HG03103 (cell line): ENCODE results near the gene IPMK.

Experiments
- ATAC-seq: cut with Tn5 transposase; IDR thresholded peaks from one replicate; pipeline ENCODE4 v1.9.1; 2021; ENCODE audit warnings: low read depth; ENCODE audit not compliant: unreplicated experiment

IPMK gene

GRCh38 chr10:58267713-58268453 lies at the start of gene IPMK:
TSS of gene IPMK (minus strand) at chr10:58267894. CDS start at chr10:58267611, 283 bp downstream.
- ATAC-seq = peak; percentile 48

GRCh38 chr10:58316874-58317273 lies 49.2 kb upstream of the IPMK start:
- no peak for ATAC-seq

- no peak for ATAC-seq
These were observed 43.3 kb upstream of the IPMK start for GRCh38 chr10:58311026-58311425.

GRCh38 chr10:58307676-58308075 lies 40.0 kb upstream of the IPMK start:
- ATAC-seq = no peak

GRCh38 chr10:58305821-58306220 lies 38.1 kb upstream of the IPMK start:
- ATAC-seq = no peak

- no peak for ATAC-seq
These were observed 36.5 kb upstream of the IPMK start for GRCh38 chr10:58304099-58304633.

- no peak for ATAC-seq
These were observed 34.6 kb upstream of the IPMK start for GRCh38 chr10:58302254-58302653.

- ATAC-seq = no peak
These were observed 33.0 kb upstream of the IPMK start for GRCh38 chr10:58300676-58301075.

GRCh38 chr10:58299580-58299979 lies 31.9 kb upstream of the IPMK start:
- peak; percentile 90 for ATAC-seq

- no peak for ATAC-seq
These were observed 26.3 kb upstream of the IPMK start for GRCh38 chr10:58293989-58294388.

- ATAC-seq = peak; percentile 72
These were observed 24.0 kb upstream of the IPMK start for GRCh38 chr10:58291538-58292174.

- ATAC-seq = peak; percentile 99
These were observed 14.9 kb upstream of the IPMK start for GRCh38 chr10:58282615-58283014.

GRCh38 chr10:58281092-58281752 lies 13.5 kb upstream of the IPMK start:
- ATAC-seq = no peak

GRCh38 chr10:58280477-58280876 lies 12.8 kb upstream of the IPMK start:
- no peak for ATAC-seq

- no peak for ATAC-seq
These were observed 11.2 kb upstream of the IPMK start for GRCh38 chr10:58278962-58279307.

GRCh38 chr10:58278274-58278961 lies 10.7 kb upstream of the IPMK start:
- no peak for ATAC-seq

- ATAC-seq = no peak
These were observed 8.2 kb upstream of the IPMK start for GRCh38 chr10:58275908-58276307.

GRCh38 chr10:58275261-58275660 lies 7.6 kb upstream of the IPMK start:
- no peak for ATAC-seq

- ATAC-seq = no peak
These were observed 2.1 kb upstream of the IPMK start for GRCh38 chr10:58269782-58270290.

- ATAC-seq = peak; percentile 58
These were observed 1.5 kb upstream of the IPMK start, which contains the start of gene CISD1 for GRCh38 chr10:58268946-58269781. TSS of gene CISD1 (plus strand) at chr10:58269162. CDS start at chr10:58269274, 112 bp downstream.
